K562 (cell line): ENCODE data around the gene SPDYE4.

ENCODE experiments used
- AFF4 ChIP-seq: sonication (generic); formaldehyde crosslinking; IDR thresholded peaks from 2 replicates; pipeline ENCODE4 v1.8.0; 2023; ENCODE audit warnings: mild to moderate bottlenecking, missing genetic modification reagents
- CTCF ChIP-seq, 3 experiments: IDR thresholded peaks in 2 of 3; conservative IDR thresholded peaks in 1 of 3; 2 replicates each; pipeline ENCODE4 v1.5.1; 2011 to 2012; ENCODE audit warnings: low read length in 3 of 3, mild to moderate bottlenecking in 3 of 3, control low read depth in 2 of 3, improper control_type of control experiment in 1 of 3, inconsistent platforms in 1 of 3, low read depth in 1 of 3, mixed read lengths in 1 of 3, moderate library complexity in 1 of 3; ENCODE audit not compliant: insufficient read depth in 2 of 3
- HNRNPK ChIP-seq: fragments of 200-400 bp; formaldehyde crosslinking; IDR thresholded peaks from one replicate; pipeline ENCODE4 v1.6.1; 2018; ENCODE audit warnings: mild to moderate bottlenecking, low read depth, low read length; ENCODE audit not compliant: poor library complexity, severe bottlenecking

DNA sequence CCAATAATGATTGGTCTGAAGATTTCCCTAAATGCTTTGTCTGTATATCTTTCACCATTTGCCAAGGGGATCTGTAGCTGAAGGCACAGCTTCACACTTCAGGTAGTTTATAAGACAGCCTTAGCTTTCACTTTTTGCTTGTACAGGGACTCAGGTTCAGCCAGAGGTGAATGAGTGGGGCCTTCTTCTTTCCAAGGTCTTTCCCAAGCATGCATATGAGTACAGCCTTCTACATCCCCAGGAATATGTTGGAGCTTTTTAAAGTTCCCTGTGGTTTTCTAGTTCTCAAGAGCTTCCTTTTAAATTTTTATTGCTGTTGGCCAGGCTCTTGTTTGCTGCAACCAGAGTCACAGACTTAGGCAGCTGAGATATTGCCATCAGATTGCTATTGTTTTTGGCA, 17.9 kb upstream of the SPDYE4 start:
- TF ChIP-seq HNRNPK: no peak
- TF ChIP-seq CTCF (IDR thresholded peaks at IDR 0.05 in 2 of 3, conservative IDR thresholded peaks at IDR 0.05 in 1 of 3; ENCODE audit: insufficient read depth in 2 of 3, low read depth in 1 of 3, low read length in 3 of 3): no peak
- TF ChIP-seq AFF4 (CRISPR knock-in tag): no peak
